Duodenal mucosa (tissue), 2 donors: ENCODE results near the gene PDIA5.

Experiments used
- H3K27ac ChIP-seq: one replicate; pipeline ENCODE4 v1.7.0; 2013; ENCODE audit warnings: low read depth, low read length
- H3K27me3 ChIP-seq, 2 donors: one replicate each; pipeline ENCODE4 v1.7.0; 2013; ENCODE audit warnings: low read length in 2 of 2, control low read depth in 1 of 2; ENCODE audit not compliant: insufficient read depth in 2 of 2, control insufficient read depth in 1 of 2
- H3K36me3 ChIP-seq, 2 donors: one replicate each; pipeline ENCODE4 v1.7.0; 2013; ENCODE audit warnings: low read length in 2 of 2, control low read depth in 1 of 2; ENCODE audit not compliant: insufficient read depth in 2 of 2, control insufficient read depth in 1 of 2
- H3K4me1 ChIP-seq, 2 donors: one replicate each; pipeline ENCODE4 v1.7.0; 2013; ENCODE audit warnings: low read length in 2 of 2, control low read depth in 1 of 2; ENCODE audit not compliant: insufficient read depth in 2 of 2, control insufficient read depth in 1 of 2
- H3K4me3 ChIP-seq, 2 donors: one replicate each; pipeline ENCODE4 v1.7.0; 2013; ENCODE audit warnings: low read length in 2 of 2, low read depth in 1 of 2
- H3K9ac ChIP-seq, 2 donors: one replicate each; pipeline ENCODE4 v1.7.0; 2013; ENCODE audit warnings: low read length in 2 of 2, low read depth in 1 of 2
- H3K9me3 ChIP-seq, 2 donors: one replicate each; pipeline ENCODE4 v1.7.0; 2013; ENCODE audit warnings: low read length in 2 of 2, control low read depth in 1 of 2; ENCODE audit not compliant: control insufficient read depth in 1 of 2

PDIA5 gene

DNA sequence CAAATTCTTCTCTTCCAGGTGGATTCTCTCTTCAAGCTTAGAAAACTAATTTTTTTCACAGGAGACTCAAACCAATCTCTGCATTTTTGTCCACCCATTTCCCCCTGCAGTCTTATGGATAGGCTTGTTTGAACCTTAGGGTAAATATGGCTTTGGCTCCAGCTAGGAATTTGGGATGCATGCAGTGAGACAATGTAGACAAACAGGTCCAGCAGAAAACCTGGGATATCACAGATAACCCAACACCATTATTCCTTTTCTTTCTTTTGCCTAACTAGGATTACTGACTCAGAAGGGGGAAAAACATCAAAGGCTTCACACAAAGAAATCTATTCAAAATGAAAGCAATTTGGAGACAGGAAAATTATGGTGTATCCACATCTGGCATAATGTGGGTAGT is 28.1 kb upstream of the PDIA5 start:
- Histone ChIP-seq H3K9me3 (no peaks in the 10 kb centered on the region), H3K4me3 (no peak overlapping the region), H3K27ac (no peak overlapping the region), H3K27me3 (peaks cover 3% of the 10 kb centered on the region in 2 donors), H3K4me1 (no peaks in the 10 kb centered on the region), H3K36me3 (no peaks in the 10 kb centered on the region), H3K9ac (no peak overlapping the region)

DNA sequence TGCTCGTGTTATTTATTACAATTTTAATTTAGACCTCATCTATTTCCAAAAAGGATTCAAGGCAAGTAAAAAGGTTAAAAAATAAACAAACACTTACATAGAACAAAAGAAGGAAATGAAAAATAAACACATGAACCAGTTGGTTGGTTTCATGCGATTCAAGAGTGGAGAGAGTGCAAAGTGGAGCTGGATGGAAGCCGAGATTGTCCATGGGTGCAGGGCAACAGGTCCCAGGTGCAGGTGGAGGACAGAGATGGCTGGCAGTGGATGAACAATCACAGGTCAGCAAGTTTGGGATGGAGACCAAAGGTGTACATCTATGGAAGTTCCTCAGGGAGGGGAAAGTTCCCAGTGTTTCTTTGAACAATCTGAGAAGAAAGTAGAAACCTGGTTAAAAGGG is 27.6 kb upstream of the PDIA5 start:
- no peaks in the 10 kb centered on the region for H3K9me3 ChIP-seq
- H3K4me1 ChIP-seq: no peaks in the 10 kb centered on the region
- no peak overlapping the region for H3K4me3 ChIP-seq
- H3K9ac ChIP-seq: no peak overlapping the region
- no peaks in the 10 kb centered on the region for H3K36me3 ChIP-seq
- no peak overlapping the region for H3K27ac ChIP-seq
- H3K27me3 ChIP-seq: peaks cover 3% of the 10 kb centered on the region in 2 donors

DNA sequence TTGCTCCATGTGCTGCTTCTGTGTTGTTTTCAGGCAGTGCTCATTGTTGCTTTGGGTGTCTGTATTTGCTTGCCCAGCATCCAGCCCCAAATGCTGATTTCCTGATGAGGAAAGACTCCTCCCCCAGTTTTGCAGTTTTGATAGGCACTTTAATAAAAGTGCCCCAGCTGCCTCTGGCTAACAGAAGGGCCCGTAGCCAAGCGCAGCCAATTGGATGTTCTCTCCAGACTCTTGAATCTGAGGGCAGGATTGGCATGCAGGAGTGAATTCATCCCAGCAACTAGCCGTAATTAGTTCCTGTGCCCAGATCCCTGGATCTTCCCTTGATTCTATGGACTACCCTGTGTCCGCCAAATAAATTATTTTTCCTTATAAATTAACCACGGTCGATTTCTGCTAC is 24.4 kb upstream of the PDIA5 start:
- H3K36me3 ChIP-seq: no peaks in the 10 kb centered on the region
- H3K27ac ChIP-seq: no peak overlapping the region
- no peaks in the 10 kb centered on the region for H3K9me3 ChIP-seq

DNA sequence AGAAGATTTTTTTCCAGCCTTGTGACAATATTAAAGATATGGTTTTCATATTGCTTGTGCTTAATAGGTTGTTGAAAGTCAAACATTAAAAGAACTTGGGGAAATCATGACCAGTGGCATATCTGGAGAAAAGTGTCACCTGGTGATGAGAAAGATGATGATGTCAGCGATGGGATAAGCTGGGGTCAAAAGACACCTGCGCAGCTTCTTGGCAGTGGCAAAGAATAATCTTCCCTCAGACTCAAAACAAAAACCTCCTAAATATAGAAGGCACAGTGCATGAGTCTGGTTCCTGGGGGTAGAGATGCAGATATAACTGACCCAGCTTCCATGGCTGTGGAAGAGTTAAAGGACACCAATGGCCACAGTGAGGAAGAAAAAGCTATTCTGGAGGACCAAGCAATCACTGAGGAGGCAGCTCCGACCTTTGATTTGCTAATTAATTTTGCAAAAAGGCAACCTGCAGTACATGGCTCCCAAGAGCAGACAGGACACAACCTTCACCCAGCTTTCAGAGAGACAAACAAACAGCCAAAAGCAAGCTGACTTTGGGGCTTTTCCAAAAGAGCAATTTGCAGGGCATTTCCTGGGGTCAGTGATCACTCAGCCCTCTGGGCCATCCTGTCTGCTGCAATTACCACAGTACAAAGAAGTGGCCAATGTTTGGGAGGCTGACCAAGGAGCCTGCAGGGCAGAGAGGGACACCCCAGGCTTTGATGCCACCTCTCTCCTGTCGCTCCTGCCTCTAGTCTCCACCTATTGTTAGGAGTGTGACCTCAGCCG is 21.7 kb upstream of the PDIA5 start:
- no peak overlapping the region for H3K4me3 ChIP-seq
- H3K27me3 ChIP-seq: peaks cover 0 to 4% of the 10 kb centered on the region in 2 donors
- no peaks in the 10 kb centered on the region for H3K9me3 ChIP-seq
- H3K27ac ChIP-seq: no peak overlapping the region
- no peaks in the 10 kb centered on the region for H3K4me1 ChIP-seq
- no peaks in the 10 kb centered on the region for H3K36me3 ChIP-seq
- no peak overlapping the region for H3K9ac ChIP-seq

More for the DNA sequence above, 24.4 kb upstream of the PDIA5 start:
- Histone ChIP-seq H3K9ac (no peak overlapping the region), H3K4me3 (no peak overlapping the region), H3K27me3 (peaks cover 0 to 4% of the 10 kb centered on the region in 2 donors), H3K4me1 (no peaks in the 10 kb centered on the region)

DNA sequence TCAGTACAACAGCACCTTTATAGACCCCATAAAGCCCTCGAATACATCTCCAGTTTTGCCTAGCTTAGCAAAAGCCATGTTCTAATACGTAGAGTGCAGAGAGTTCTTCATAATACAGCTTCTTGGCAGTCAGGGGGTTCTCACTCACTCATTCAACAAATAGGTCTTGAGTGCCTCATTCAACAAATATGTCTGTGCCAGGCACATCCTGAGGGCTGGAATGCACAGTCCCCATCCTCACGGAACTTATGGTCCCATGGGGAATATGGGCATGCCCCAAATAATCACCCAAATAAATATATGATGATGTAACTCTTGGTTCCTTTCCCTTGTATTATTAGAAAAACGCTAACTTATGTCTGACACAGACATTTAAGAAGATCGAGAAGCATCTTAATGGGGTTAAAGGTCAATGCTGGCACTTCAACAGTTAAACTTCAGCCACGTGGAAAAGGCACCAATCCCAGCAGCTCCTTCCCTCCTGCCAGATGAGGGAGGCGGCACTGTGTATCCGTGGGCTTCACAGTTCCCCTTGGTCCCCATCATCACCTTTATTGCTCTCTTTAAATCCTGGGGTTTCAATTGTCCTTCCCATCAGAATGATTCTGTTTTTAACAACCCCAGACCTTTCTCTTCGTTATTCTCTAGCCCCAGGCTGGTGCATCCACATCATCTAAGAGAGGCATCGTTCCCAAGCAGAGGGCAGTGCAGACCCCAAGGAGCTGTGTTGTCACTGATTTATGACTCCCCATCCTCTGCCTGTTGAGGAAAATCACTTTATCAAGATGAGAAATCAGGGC is 20.4 kb upstream of the PDIA5 start:
- Histone ChIP-seq H3K4me1 (no peaks in the 10 kb centered on the region), H3K4me3 (no peak overlapping the region), H3K36me3 (no peaks in the 10 kb centered on the region), H3K9me3 (no peaks in the 10 kb centered on the region), H3K9ac (no peak overlapping the region), H3K27ac (no peak overlapping the region), H3K27me3 (peaks cover 0 to 4% of the 10 kb centered on the region in 2 donors)

DNA sequence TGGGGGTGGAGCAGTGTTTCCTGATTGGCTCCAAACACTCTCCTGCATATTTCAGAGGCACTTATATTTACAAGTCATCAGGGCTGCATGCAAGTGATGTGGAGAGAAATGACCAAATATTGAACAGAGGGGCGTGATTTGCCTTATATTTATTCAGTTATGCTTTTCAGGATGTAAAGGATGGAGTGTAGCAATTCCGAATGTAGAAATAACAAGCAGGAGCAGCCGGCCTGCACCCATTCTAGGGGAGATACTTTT is 19.8 kb upstream of the PDIA5 start:
- no peaks in the 10 kb centered on the region for H3K9me3 ChIP-seq
- H3K4me3 ChIP-seq: no peak overlapping the region
- no peaks in the 10 kb centered on the region for H3K36me3 ChIP-seq
- no peak overlapping the region for H3K9ac ChIP-seq
- H3K4me1 ChIP-seq: no peaks in the 10 kb centered on the region
- peaks cover 0 to 4% of the 10 kb centered on the region in 2 donors for H3K27me3 ChIP-seq
- no peak overlapping the region for H3K27ac ChIP-seq

DNA sequence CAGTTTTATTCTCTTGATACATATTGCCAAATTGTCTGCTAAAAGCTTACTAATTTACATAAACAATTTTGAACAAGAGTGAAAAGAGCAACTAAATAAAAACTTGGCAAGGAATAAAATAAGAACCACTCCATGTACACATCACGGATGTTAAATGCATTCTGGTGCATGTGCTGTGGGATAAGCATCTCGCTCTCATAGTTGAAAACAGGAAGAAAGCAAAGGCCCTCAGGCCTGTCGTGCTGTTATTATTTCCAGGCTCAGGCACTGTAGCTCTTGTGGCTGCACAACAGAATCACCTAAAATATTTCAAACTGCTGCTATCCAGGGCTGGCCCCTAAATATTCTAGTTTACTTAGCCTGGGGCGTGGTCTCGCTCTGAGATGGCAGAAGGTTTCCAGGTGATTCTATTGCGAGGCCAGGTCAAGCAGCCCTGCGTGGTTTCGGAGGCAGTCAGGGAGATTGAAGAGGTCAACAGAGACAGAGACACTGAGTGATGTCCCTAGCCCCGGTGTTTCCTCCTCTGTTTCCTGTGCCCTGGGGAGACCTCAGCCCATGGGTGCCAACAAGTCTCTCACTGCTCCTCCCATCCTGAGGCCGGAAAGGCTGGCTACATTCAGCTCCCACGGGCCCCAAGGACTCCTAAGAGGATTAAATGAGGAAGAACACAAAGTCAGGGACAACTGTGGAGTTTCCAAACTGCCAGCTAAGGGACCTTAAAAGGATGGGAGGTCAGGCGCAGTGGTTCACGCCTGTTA is 18.2 kb upstream of the PDIA5 start:
- no peaks in the 10 kb centered on the region for H3K36me3 ChIP-seq
- no peaks in the 10 kb centered on the region for H3K9me3 ChIP-seq
- no peak overlapping the region for H3K27ac ChIP-seq

DNA sequence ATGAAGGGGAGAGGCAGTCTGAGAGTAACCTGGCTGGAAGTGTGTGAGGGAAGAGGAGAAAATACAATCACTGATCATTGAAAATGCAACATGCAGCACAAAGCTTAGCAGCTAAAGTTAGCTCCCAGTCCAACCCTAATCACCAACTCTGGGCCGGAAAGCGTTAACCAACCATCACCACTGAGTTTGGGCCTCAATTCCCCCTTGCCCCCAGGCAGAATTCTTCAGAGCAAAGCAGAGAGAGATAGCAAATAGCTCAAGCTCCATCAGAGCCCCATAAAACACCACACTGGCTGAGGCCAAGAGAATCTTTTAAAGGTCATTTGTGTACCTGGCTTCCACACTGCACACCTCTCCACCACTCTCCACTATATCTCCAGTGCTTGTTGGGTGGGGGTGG is 16.2 kb upstream of the PDIA5 start:
- no peak overlapping the region for H3K4me3 ChIP-seq
- no peak overlapping the region for H3K27ac ChIP-seq
- no peak overlapping the region for H3K9ac ChIP-seq
- H3K27me3 ChIP-seq: no peaks in the 10 kb centered on the region
- H3K36me3 ChIP-seq: no peaks in the 10 kb centered on the region
- H3K9me3 ChIP-seq: no peaks in the 10 kb centered on the region
- no peaks in the 10 kb centered on the region for H3K4me1 ChIP-seq

More for the DNA sequence above, 18.2 kb upstream of the PDIA5 start:
- H3K4me1 ChIP-seq: no peaks in the 10 kb centered on the region
- H3K4me3 ChIP-seq: no peak overlapping the region
- peaks cover 0 to 4% of the 10 kb centered on the region in 2 donors for H3K27me3 ChIP-seq
- H3K9ac ChIP-seq: no peak overlapping the region

DNA sequence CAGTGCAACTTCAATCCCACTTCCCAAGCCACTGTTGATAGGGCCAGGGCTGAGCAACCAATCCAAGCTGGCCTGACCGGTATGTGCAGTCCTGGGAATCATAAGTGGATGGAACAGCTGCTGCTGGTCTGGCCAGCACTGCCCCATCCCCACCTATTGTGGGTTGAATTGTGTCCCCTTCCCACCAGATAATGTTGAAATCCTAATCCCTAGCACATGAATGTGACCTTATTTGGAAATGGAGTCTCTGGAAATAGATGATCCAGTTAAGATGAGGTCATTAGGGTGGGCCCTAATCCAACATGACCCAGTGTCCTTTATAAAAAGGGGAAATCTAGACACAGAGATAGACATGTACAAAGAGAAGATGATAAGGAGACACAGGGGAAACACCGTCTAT is 13.7 kb upstream of the PDIA5 start:
- H3K36me3 ChIP-seq: no peaks in the 10 kb centered on the region
- no peaks in the 10 kb centered on the region for H3K4me1 ChIP-seq
- H3K27ac ChIP-seq: no peak overlapping the region

More for the DNA sequence above, 13.7 kb upstream of the PDIA5 start:
- Histone ChIP-seq H3K4me3 (no peak overlapping the region), H3K27me3 (no peaks in the 10 kb centered on the region), H3K9me3 (no peaks in the 10 kb centered on the region), H3K9ac (no peak overlapping the region)
